Chondrocyte (in vitro differentiated cells): ENCODE data around the gene WEE1. TPM values are rescaled to one million over a fixed set of nuclear protein-coding genes. Genes with fewer than 3 reads are reported as not detected.

Source experiments
- DNase-seq: peaks from one replicate; pipeline ENCODE4 v3.0.0; 2021; ENCODE audit warnings: mixed read lengths, low spot score
- H3K27ac Mint-ChIP-seq: one replicate; pipeline ENCODE4 v1.8.0; 2021; ENCODE audit warnings: mild to moderate bottlenecking, moderate library complexity, mixed read lengths; ENCODE audit not compliant: unreplicated experiment
- H3K27me3 Mint-ChIP-seq: 2 replicates; pipeline ENCODE4 v1.8.0; 2021; ENCODE audit warnings: low read depth, mixed read lengths
- H3K36me3 Mint-ChIP-seq: 2 replicates; pipeline ENCODE4 v1.8.0; 2021; ENCODE audit warnings: low read depth, mixed read lengths
- H3K4me1 Mint-ChIP-seq: 2 replicates; pipeline ENCODE4 v1.8.0; 2021; ENCODE audit warnings: low read depth, mild to moderate bottlenecking, mixed read lengths
- H3K4me3 Mint-ChIP-seq: one replicate; pipeline ENCODE4 v1.8.0; 2021; ENCODE audit warnings: mild to moderate bottlenecking, moderate library complexity, mixed read lengths; ENCODE audit not compliant: unreplicated experiment
- H3K9me3 Mint-ChIP-seq: 2 replicates; pipeline ENCODE4 v1.8.0; 2021; ENCODE audit warnings: low read depth, mixed read lengths
- CTCF ChIP-seq: fragments of 200-600 bp; sonication (generic); IDR thresholded peaks from 2 replicates; pipeline ENCODE4 v1.5.0; 2021; ENCODE audit warnings: antibody characterized with exemption, mild to moderate bottlenecking, moderate library complexity
- total RNA-seq: library from RNA; stranded (reverse); gene quantifications from 3 replicates; pipeline ENCODE4 v1.2.1, GENCODE V29; 2021

WEE1 gene
- total RNA-seq, 1 donor from 2014 or later, result 17.8 TPM

DNA sequence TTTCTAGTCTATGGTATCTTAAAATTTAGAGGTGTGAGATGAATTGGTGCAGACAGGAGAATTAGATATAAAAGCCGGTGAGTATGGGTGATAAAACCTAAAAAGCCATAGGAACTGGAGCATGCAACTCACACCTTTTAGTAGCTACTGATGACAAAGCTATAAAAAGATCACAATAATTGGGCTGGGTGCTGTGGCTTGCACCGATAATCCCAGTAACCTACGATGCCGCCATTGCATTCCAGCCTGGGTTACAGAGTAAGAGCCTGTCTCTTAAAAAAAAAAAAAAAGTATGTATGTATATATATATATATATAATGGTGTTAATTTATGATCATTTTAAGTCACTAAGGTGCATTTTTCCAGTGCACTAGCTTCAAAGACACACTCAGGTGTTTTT, 17.2 kb downstream of the WEE1 start:
- no peak for DNase-seq

GRCh38 chr11:9594267-9595046, 21.0 kb downstream of the WEE1 start:
- no peak for DNase-seq
- Mint-ChIP-seq H3K4me3 (no peak overlapping the region), H3K36me3 (no peaks in the 10 kb centered on the region)

More for the DNA sequence above, 17.2 kb downstream of the WEE1 start:
- no peak overlapping the region for H3K4me3 Mint-ChIP-seq
- no peaks in the 10 kb centered on the region for H3K9me3 Mint-ChIP-seq
- no peak overlapping the region for H3K27ac Mint-ChIP-seq
- TF ChIP-seq CTCF, result no peak
- no peaks in the 10 kb centered on the region for H3K4me1 Mint-ChIP-seq
- H3K36me3 Mint-ChIP-seq, result peaks cover 19% of the 10 kb centered on the region
- H3K27me3 Mint-ChIP-seq, result no peaks in the 10 kb centered on the region

DNA sequence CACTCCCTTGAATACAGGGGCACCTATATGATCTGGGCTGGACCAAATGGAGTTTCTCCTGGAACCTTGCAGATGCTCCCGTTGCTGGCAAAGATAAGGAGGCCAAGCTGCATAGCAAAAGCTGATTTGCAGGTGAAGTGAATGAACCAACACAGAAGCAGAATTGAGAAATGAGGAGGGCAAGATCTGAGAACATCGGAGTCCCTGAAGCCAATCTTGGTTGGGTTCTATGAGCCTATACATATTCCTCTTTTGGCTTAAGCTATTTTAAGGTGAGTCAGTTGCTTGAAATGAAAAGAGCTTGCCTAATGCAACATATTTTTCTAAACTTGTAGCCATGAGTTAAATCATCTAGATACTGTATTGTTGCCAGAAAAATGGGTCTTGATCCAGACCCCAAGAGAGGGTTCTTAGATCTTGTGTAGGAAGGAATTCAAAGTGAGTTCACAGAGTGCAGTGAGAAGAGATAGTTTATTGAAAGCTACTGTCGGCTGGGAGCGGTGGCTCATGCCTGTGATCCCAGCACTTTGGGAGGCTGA, 23.5 kb downstream of the WEE1 start:
- Mint-ChIP-seq H3K36me3 (no peaks in the 10 kb centered on the region), H3K27ac (no peak overlapping the region), H3K27me3 (no peaks in the 10 kb centered on the region), H3K9me3 (no peaks in the 10 kb centered on the region), H3K4me3 (no peak overlapping the region), H3K4me1 (peaks cover 15% of the 10 kb centered on the region)
- no peak for DNase-seq
- no peak for TF ChIP-seq CTCF

More at GRCh38 chr11:9594267-9595046, 21.0 kb downstream of the WEE1 start:
- Mint-ChIP-seq H3K9me3 (no peaks in the 10 kb centered on the region), H3K4me1 (no peaks in the 10 kb centered on the region), H3K27ac (no peak overlapping the region), H3K27me3 (no peaks in the 10 kb centered on the region)
- TF ChIP-seq CTCF, result no peak

DNA sequence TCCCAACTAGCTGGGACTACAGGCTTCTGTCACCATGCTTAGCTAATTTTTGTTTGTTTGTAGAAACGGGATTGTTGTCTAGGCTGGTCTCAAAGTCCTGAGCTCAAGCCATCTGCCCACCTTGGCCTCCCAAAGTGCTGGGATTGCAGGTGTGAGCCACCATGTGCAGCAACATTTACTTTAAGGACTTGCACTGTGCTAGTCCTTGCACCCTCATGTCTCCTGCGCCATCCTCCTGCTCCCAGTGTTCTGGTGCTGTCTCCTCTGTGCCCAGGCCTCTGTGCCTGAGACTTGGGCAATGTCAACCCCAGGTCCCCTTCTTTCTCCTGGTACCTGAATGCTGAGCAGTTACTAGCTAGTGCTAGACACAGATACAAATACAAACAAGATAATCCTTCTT, 26.7 kb downstream of the WEE1 start:
- Mint-ChIP-seq H3K4me3 (no peak overlapping the region), H3K27ac (no peak overlapping the region), H3K4me1 (peaks cover 19% of the 10 kb centered on the region), H3K9me3 (no peaks in the 10 kb centered on the region), H3K27me3 (no peaks in the 10 kb centered on the region), H3K36me3 (no peaks in the 10 kb centered on the region)
- DNase-seq, result no peak
- TF ChIP-seq CTCF, result no peak

DNA sequence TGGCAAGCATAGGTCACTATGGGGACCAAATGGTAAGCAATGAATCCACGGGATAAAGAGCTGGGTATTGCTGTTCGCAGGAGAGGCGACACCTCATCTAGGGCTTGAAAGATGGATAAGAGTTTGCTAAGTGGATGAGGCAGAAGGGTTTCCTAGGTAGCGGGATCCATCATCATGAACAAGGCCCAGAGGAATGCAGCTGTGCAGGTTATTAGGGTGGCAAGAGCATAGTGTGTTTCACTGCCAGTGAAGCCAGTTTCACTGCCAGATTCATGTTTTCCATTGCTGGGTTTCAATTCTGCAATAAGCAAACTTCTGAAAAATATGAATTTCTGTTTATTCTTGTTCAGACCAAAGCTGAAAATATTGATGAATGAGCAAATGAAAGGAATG, 27.2 kb downstream of the WEE1 start:
- TF ChIP-seq CTCF, result no peak
- no peaks in the 10 kb centered on the region for H3K27me3 Mint-ChIP-seq
- DNase-seq, result no peak
- H3K36me3 Mint-ChIP-seq, result no peaks in the 10 kb centered on the region
- no peak overlapping the region for H3K4me3 Mint-ChIP-seq
- H3K27ac Mint-ChIP-seq, result peak overlapping the region; percentile 78
- peaks cover 19% of the 10 kb centered on the region for H3K4me1 Mint-ChIP-seq
- H3K9me3 Mint-ChIP-seq, result no peaks in the 10 kb centered on the region
